ENCODE measurements around the gene RBM42.
A peak's percentile ranks its signal among the peaks of the same experiment; 100 is the strongest.
"Not testable (repeated sequence)": the region's sequence is repeated elsewhere in the genome, so short reads cannot be mapped to it uniquely, and the experiment has no call there.

RBM42 gene

DNA sequence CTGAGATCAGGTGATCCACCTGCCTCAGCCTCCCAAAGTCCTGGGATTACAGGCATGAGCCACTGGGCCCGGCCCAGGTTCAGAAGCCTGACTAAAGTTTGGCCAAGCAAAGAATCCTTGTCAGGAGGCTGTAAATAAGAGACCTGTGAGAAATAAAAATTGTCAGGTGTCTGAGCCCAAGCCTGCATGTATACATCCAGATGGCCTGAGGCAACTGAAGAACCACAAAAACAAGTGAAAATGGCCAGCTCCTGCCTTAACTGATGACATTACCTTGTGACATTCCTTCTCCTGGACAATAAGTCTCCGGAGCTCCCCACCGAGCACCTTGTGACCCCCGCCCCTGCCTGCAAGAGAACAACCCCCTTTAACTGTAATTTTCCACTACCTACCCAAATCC is 24.4 kb upstream of the RBM42 start:
- not testable (repeated sequence) for H3K27ac ChIP-seq (ENCODE audit: insufficient read depth, low read depth, low read length, poor library complexity, severe bottlenecking); H3K4me3 ChIP-seq (ENCODE audit: insufficient read depth, low read depth, low read length); H3K36me3 ChIP-seq (ENCODE audit: control insufficient read depth, insufficient read depth, low read length); H3K27me3 ChIP-seq (ENCODE audit: control insufficient read depth, insufficient read depth, low read length, poor library complexity, severe bottlenecking); H3K4me1 ChIP-seq (ENCODE audit: control insufficient read depth, insufficient read depth, low read length); H3K9me3 ChIP-seq (ENCODE audit: control insufficient read depth, low read length)
- 81 to 83% methylated on average over 4 of the region's 4 CpGs for WGBS, 2 experiments

DNA sequence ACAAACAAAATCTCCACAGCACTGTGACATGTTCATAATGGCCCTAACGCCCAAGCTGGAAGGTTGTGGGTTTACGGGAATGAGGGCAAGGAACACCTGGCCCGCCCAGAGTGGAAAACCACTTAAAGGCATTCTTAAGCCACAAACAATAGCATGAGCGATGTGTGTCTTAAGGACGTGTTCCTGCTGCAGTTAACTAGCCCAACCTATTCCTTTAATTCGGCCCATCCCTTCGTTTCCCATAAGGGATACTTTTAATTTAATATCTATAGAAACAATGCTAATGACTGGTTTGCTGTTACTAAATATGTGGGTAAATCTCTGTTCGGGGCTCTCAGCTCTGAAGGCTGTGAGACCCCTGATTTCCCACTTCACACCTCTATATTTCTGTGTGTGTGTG is 21.7 kb upstream of the RBM42 start:
- not testable (repeated sequence) for H3K4me1 ChIP-seq (ENCODE audit: control insufficient read depth, insufficient read depth, low read length)

DNA sequence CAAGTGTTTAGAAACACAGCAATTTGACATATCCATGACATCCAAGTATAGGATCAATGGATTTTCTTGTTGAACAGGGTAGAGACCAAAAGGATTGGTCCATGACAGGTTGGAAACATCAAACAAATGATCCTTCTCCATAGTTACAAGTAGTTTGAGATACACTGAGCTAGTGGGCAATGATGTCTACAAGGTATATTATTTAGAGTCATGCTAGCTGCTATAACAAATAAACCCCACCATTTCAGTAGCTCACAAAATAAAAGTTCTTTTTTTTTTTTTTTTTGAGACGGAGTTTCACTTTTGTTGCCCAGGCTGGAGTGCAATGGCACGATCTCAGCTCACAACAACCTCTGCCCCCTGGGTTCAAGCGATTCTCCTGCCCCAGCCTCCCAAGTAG is 21.2 kb upstream of the RBM42 start:
- WGBS, 2 experiments = 74 to 79% methylated on average over 3 of the region's 3 CpGs
- Histone ChIP-seq H3K36me3 (ENCODE audit: control insufficient read depth, insufficient read depth, low read length) (no peaks in the 10 kb centered on the region), H3K27ac (ENCODE audit: insufficient read depth, low read depth, low read length, poor library complexity, severe bottlenecking) (no peak overlapping the region), H3K4me3 (ENCODE audit: insufficient read depth, low read depth, low read length) (no peak overlapping the region), H3K9me3 (ENCODE audit: control insufficient read depth, low read length) (no peaks in the 10 kb centered on the region), H3K4me1 (ENCODE audit: control insufficient read depth, insufficient read depth, low read length) (peaks cover 4% of the 10 kb centered on the region), H3K27me3 (ENCODE audit: control insufficient read depth, insufficient read depth, low read length, poor library complexity, severe bottlenecking) (peaks cover 5% of the 10 kb centered on the region)

More for the DNA sequence above, 21.7 kb upstream of the RBM42 start:
- H3K4me3 ChIP-seq (ENCODE audit: insufficient read depth, low read depth, low read length); H3K27ac ChIP-seq (ENCODE audit: insufficient read depth, low read depth, low read length, poor library complexity, severe bottlenecking); H3K27me3 ChIP-seq (ENCODE audit: control insufficient read depth, insufficient read depth, low read length, poor library complexity, severe bottlenecking); H3K36me3 ChIP-seq (ENCODE audit: control insufficient read depth, insufficient read depth, low read length); H3K9me3 ChIP-seq (ENCODE audit: control insufficient read depth, low read length): not testable (repeated sequence)
- 85 to 96% methylated on average over 5 to 7 of the region's 8 CpGs for WGBS, 2 experiments

DNA sequence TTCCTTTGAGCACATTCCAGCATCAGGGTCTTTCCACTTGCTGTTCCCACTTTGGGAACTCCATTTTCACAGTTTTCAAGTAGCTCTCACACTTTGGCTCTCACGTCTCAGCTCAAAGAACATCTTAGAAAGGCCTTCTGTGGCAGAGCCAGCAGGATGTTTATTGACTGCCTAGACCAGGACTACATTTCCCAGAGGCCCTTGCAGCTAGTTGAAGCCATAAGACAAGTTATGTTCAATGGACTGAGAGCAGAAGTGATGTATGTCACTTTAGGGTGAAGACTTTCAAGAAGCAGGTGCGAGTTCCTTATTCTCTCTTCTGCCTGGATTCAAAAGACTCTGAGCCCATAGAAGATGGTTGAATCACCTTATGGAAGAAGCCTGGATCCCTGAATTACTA is 20.6 kb upstream of the RBM42 start:
- WGBS, 2 experiments = 83 to 85% methylated on average over 2 of the region's 2 CpGs
- peaks cover 5% of the 10 kb centered on the region for H3K27me3 ChIP-seq (ENCODE audit: control insufficient read depth, insufficient read depth, low read length, poor library complexity, severe bottlenecking)
- peaks cover 4% of the 10 kb centered on the region for H3K4me1 ChIP-seq (ENCODE audit: control insufficient read depth, insufficient read depth, low read length)
- no peaks in the 10 kb centered on the region for H3K36me3 ChIP-seq (ENCODE audit: control insufficient read depth, insufficient read depth, low read length)
- H3K27ac ChIP-seq (ENCODE audit: insufficient read depth, low read depth, low read length, poor library complexity, severe bottlenecking) = no peak overlapping the region
- no peaks in the 10 kb centered on the region for H3K9me3 ChIP-seq (ENCODE audit: control insufficient read depth, low read length)
- H3K4me3 ChIP-seq (ENCODE audit: insufficient read depth, low read depth, low read length) = no peak overlapping the region

DNA sequence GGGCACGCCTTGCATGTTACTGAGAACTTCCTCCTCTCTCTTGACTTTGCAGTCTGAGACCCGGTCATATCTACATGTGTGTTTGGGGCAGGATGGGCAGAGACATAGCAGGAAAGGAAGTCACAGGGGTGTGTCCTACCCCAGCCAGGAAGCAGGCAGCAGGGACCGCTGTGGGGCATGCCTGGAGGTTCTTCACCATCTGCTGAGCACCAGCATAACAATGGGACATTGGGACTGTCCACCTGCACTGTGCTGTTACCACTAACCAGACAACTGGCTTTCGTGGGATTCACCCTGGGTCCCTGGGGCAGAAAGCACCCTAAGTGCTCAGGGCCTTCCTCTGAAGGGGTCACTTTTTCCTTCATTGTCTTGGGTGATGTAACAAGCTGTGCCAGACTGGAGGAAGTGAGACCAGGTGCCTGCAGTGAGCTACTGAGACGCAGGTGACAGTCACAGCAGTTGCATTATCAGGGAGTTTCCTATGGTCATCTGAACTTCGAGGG is 18.9 kb upstream of the RBM42 start:
- H3K27ac ChIP-seq (ENCODE audit: insufficient read depth, low read depth, low read length, poor library complexity, severe bottlenecking) = no peak overlapping the region
- peaks cover 4% of the 10 kb centered on the region for H3K4me1 ChIP-seq (ENCODE audit: control insufficient read depth, insufficient read depth, low read length)
- H3K4me3 ChIP-seq (ENCODE audit: insufficient read depth, low read depth, low read length) = no peak overlapping the region
- 83 to 87% methylated on average over 6 of the region's 6 CpGs for WGBS, 2 experiments
- H3K27me3 ChIP-seq (ENCODE audit: control insufficient read depth, insufficient read depth, low read length, poor library complexity, severe bottlenecking) = peaks cover 5% of the 10 kb centered on the region
- H3K9me3 ChIP-seq (ENCODE audit: control insufficient read depth, low read length) = no peaks in the 10 kb centered on the region
- H3K36me3 ChIP-seq (ENCODE audit: control insufficient read depth, insufficient read depth, low read length) = peaks cover 5% of the 10 kb centered on the region

DNA sequence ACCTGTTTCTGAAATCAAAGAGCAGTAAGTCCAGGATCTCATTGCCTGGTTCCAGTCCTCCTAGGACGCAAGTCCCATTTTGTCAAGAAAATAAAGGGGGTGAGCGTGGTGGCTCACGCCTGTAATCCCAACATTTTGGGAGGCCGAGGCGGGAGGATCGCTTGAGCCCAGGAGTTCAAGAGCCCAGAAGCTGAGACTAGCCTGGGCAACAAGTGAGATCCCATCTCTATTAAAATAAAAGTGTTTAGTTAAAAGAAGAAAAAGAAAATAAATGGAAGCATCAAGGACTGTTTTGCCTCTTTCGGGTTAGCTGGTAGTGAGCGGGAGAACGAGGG is 16.6 kb upstream of the RBM42 start:
- Histone ChIP-seq H3K27me3 (ENCODE audit: control insufficient read depth, insufficient read depth, low read length, poor library complexity, severe bottlenecking) (peaks cover 5% of the 10 kb centered on the region), H3K36me3 (ENCODE audit: control insufficient read depth, insufficient read depth, low read length) (peaks cover 16% of the 10 kb centered on the region), H3K9me3 (ENCODE audit: control insufficient read depth, low read length) (no peaks in the 10 kb centered on the region), H3K4me1 (ENCODE audit: control insufficient read depth, insufficient read depth, low read length) (peaks cover 4% of the 10 kb centered on the region), H3K4me3 (ENCODE audit: insufficient read depth, low read depth, low read length) (peak overlapping the region; percentile 94), H3K27ac (ENCODE audit: insufficient read depth, low read depth, low read length, poor library complexity, severe bottlenecking) (no peak overlapping the region)
- WGBS, 2 experiments = 53 to 57% methylated on average over 9 of the region's 9 CpGs

DNA sequence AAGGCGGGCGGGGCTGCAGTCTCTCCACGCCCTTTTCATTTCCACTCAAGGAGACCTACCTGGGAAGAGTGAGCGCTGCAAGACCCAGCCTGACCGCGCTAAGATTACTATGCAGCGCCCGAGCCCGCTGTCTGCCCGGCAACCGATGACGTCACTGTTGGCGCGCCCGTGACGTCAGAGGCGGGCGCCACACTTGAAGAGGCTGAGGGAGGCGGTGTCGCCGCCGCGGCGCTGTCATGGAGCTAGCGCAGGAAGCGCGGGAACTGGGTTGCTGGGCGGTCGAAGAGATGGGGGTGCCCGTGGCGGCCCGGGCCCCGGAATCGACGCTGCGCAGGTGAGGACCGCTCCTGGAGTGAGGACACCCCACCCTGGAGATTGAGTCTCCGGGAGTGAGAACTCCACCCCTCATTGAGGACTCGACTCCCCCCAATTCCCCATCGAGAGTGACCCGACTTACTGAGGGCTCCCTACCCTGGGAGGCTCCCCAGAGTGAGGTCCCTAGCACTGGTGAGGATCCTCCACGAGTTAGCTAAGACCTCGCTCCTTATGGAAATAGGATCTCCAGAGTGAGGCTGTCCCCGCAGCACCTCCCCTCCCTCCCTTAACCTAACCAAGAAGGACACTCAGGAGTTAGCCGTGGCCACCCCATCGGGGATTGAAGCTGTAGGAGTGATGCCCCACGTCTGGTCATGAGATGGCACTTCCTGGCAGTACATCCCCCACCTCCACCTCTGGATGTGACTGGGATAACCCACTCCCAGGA is 16.1 kb upstream of the RBM42 start, which contains the start of gene HAUS5:
TSS of gene HAUS5 (plus strand) at position 177 of the 763 bp plus-strand sequence. CDS start at position 237, 60 bp downstream.
- 1% methylated on average over 47 of the region's 47 CpGs for WGBS, 2 experiments
- H3K4me1 ChIP-seq (ENCODE audit: control insufficient read depth, insufficient read depth, low read length) = peaks cover 4% of the 10 kb centered on the region
- H3K27me3 ChIP-seq (ENCODE audit: control insufficient read depth, insufficient read depth, low read length, poor library complexity, severe bottlenecking) = peaks cover 5% of the 10 kb centered on the region
- no peaks in the 10 kb centered on the region for H3K9me3 ChIP-seq (ENCODE audit: control insufficient read depth, low read length)
- peaks cover 16% of the 10 kb centered on the region for H3K36me3 ChIP-seq (ENCODE audit: control insufficient read depth, insufficient read depth, low read length)
- H3K27ac ChIP-seq (ENCODE audit: insufficient read depth, low read depth, low read length, poor library complexity, severe bottlenecking) = no peak within 1 kb of the TSS
- H3K4me3 ChIP-seq (ENCODE audit: insufficient read depth, low read depth, low read length) = peak within 1 kb of the TSS; percentile 94

GRCh38 chr19:35613574-35613973 is 15.3 kb upstream of the RBM42 start:
- H3K4me3 ChIP-seq (ENCODE audit: insufficient read depth, low read depth, low read length) = peak overlapping the region; percentile 94
- H3K9me3 ChIP-seq (ENCODE audit: control insufficient read depth, low read length) = no peaks in the 10 kb centered on the region
- peaks cover 5% of the 10 kb centered on the region for H3K27me3 ChIP-seq (ENCODE audit: control insufficient read depth, insufficient read depth, low read length, poor library complexity, severe bottlenecking)
- H3K36me3 ChIP-seq (ENCODE audit: control insufficient read depth, insufficient read depth, low read length) = peaks cover 16% of the 10 kb centered on the region
- 87 to 88% methylated on average over 1 of the region's 1 CpG for WGBS, 2 experiments
- peaks cover 4% of the 10 kb centered on the region for H3K4me1 ChIP-seq (ENCODE audit: control insufficient read depth, insufficient read depth, low read length)
- no peak overlapping the region for H3K27ac ChIP-seq (ENCODE audit: insufficient read depth, low read depth, low read length, poor library complexity, severe bottlenecking)

- Histone ChIP-seq H3K36me3 (ENCODE audit: control insufficient read depth, insufficient read depth, low read length) (peaks cover 16% of the 10 kb centered on the region), H3K27ac (ENCODE audit: insufficient read depth, low read depth, low read length, poor library complexity, severe bottlenecking) (no peak overlapping the region), H3K27me3 (ENCODE audit: control insufficient read depth, insufficient read depth, low read length, poor library complexity, severe bottlenecking) (peaks cover 5% of the 10 kb centered on the region), H3K4me1 (ENCODE audit: control insufficient read depth, insufficient read depth, low read length) (peaks cover 4% of the 10 kb centered on the region), H3K4me3 (ENCODE audit: insufficient read depth, low read depth, low read length) (no peak overlapping the region), H3K9me3 (ENCODE audit: control insufficient read depth, low read length) (no peaks in the 10 kb centered on the region)
- 95 to 97% methylated on average over 17 of the region's 17 CpGs for WGBS, 2 experiments
Observed at GRCh38 chr19:35615036-35615435, 13.8 kb upstream of the RBM42 start.

DNA sequence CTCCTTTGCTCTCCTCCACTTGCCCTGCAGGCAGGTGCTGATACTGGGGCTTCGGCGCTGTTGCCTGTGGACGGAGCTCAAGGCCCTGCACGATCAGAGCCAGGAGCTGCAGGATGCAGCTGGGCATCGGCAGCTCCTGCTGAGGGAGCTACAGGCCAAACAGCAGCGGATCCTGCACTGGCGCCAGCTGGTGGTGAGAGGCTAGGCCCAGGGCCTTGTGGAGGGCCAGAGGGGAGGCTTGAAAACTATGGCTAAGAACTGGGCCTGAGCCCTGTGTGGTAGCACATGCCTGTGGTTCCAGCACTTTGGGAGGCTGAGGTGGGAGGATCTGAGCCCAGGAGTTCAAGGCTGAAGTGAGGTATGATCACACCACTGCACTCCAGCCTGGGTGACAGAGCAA is 10.0 kb upstream of the RBM42 start:
- H3K36me3 ChIP-seq (ENCODE audit: control insufficient read depth, insufficient read depth, low read length) = peaks cover 23% of the 10 kb centered on the region
- no peaks in the 10 kb centered on the region for H3K9me3 ChIP-seq (ENCODE audit: control insufficient read depth, low read length)
- H3K4me1 ChIP-seq (ENCODE audit: control insufficient read depth, insufficient read depth, low read length) = no peaks in the 10 kb centered on the region
- no peak overlapping the region for H3K4me3 ChIP-seq (ENCODE audit: insufficient read depth, low read depth, low read length)
- WGBS, 2 experiments = 80 to 87% methylated on average over 7 of the region's 7 CpGs
- no peaks in the 10 kb centered on the region for H3K27me3 ChIP-seq (ENCODE audit: control insufficient read depth, insufficient read depth, low read length, poor library complexity, severe bottlenecking)
- H3K27ac ChIP-seq (ENCODE audit: insufficient read depth, low read depth, low read length, poor library complexity, severe bottlenecking) = no peak overlapping the region

Measured in ectodermal cell (in vitro differentiated cells).